ENCODE results near the gene C9orf152. TPM values are rescaled to one million over a fixed set of nuclear protein-coding genes. Genes with fewer than 3 reads are reported as not detected.

C9orf152 gene
- total and polyA plus RNA-seq, 8 donors = 0.85 to 8.9 (median 2.6) TPM

Other genes starting within 250 kb of the C9orf152 start
- gene TXN, start 48.3 kb upstream of the C9orf152 start, total RNA-seq = 10 to 100 TPM; 44.3 to 87.6 (median 67.2) TPM
- gene TXN, start 48.3 kb upstream of the C9orf152 start, polyA plus RNA-seq = 10 to 100 TPM; 88.4 to 99.5 TPM
- not detected for gene TXNDC8, start 129.7 kb upstream of the C9orf152 start, total RNA-seq
- not detected for gene TXNDC8, start 129.7 kb upstream of the C9orf152 start, polyA plus RNA-seq

Measured in pancreas (tissue), 8 donors.